ENCODE measurements around the gene SHD. TPM values are rescaled to one million over a fixed set of nuclear protein-coding genes. Genes with fewer than 3 reads are reported as not detected.

The SHD gene
- total RNA-seq, 4 donors from 2014 or later, result 7.6 to 51.4 (median 27.5) TPM

GRCh38 chr19:4334929-4335570, 56.0 kb downstream of the SHD start:
- no peak overlapping the region for H3K4me3 ChIP-seq
- H3K36me3 ChIP-seq, result no peaks in the 10 kb centered on the region
- H3K27ac ChIP-seq, result no peak overlapping the region
- H3K27me3 ChIP-seq, result no peaks in the 10 kb centered on the region
- DNase-seq, result no peak
- H3K4me1 ChIP-seq, result peaks cover 4 to 22% (median 9%) of the 10 kb centered on the region in 4 donors
- intact Hi-C loops (cut with DNase I; ENCODE audit: low total_unique reads), result no loop called here
- WGBS, 2 donors (ENCODE audit: low coverage in 1 of 2), result 94 to 98% methylated on average over 7 of the region's 7 CpGs
- TF ChIP-seq POLR2A (IDR thresholded peaks at IDR 0.05), result no peak
- no peak for TF ChIP-seq EP300 (IDR thresholded peaks at IDR 0.05; ENCODE audit: low read depth)
- TF ChIP-seq CTCF (IDR thresholded peaks at IDR 0.05), result no peak
- TF ChIP-seq POLR2AphosphoS5 (IDR thresholded peaks at IDR 0.05), result no peak
- in situ Hi-C loops (cut with MboI; ENCODE audit: low pct_ligation_motif_present in 1 of 4, low pct_unique_long_range_greater_than_20kb in 1 of 4, low sequenced_read_pairs in 3 of 4), result no loop called here
- no peaks in the 10 kb centered on the region for H3K9me3 ChIP-seq

GRCh38 chr19:4337906-4338440, 58.9 kb downstream of the SHD start:
- WGBS, 2 donors (ENCODE audit: low coverage in 1 of 2), result 9 to 21% methylated on average over 7 to 14 of the region's 14 CpGs
- Histone ChIP-seq H3K9me3 (no peaks in the 10 kb centered on the region), H3K36me3 (no peaks in the 10 kb centered on the region), H3K4me1 (peaks cover 10 to 45% (median 20%) of the 10 kb centered on the region in 4 donors), H3K27ac (peak overlapping the region; percentile 86 to 97 (median 89)), H3K27me3 (no peaks in the 10 kb centered on the region), H3K4me3 (peak overlapping the region; percentile 46 to 75 (median 54))
- in situ Hi-C loops (cut with MboI; ENCODE audit: low pct_ligation_motif_present in 1 of 4, low pct_unique_long_range_greater_than_20kb in 1 of 4, low sequenced_read_pairs in 3 of 4) (no loop called here), intact Hi-C loops (cut with DNase I; ENCODE audit: low total_unique reads) (no loop called here)
- TF ChIP-seq EP300 (IDR thresholded peaks at IDR 0.05; ENCODE audit: low read depth) (no peak), POLR2A (IDR thresholded peaks at IDR 0.05) (no peak), POLR2AphosphoS5 (IDR thresholded peaks at IDR 0.05) (peak in 2 of 3 donors; percentile 11 to 21)
- peak; percentile 62 for DNase-seq

GRCh38 chr19:4338441-4339355, 59.6 kb downstream of the SHD start, which contains the start of gene STAP2:
STAP2 (minus strand) TSS chr19:4338827; CDS start chr19:4338753, 74 bp downstream.
- 28 to 39% methylated on average over 14 to 25 of the region's 27 CpGs for WGBS, 2 donors (ENCODE audit: low coverage in 1 of 2)
- peaks cover 10 to 45% (median 22%) of the 10 kb centered on the region in 4 donors for H3K4me1 ChIP-seq
- peak within 1 kb of the TSS; percentile 86 to 97 (median 89) for H3K27ac ChIP-seq
- no peaks in the 10 kb centered on the region for H3K27me3 ChIP-seq
- in situ Hi-C loops (cut with MboI; ENCODE audit: low pct_ligation_motif_present in 1 of 4, low pct_unique_long_range_greater_than_20kb in 1 of 4, low sequenced_read_pairs in 3 of 4), result no loop called here
- intact Hi-C loops (cut with DNase I; ENCODE audit: low total_unique reads), result no loop called here
- H3K4me3 ChIP-seq, result peak within 1 kb of the TSS; percentile 46 to 75 (median 54)
- peak; percentile 88 for DNase-seq
- no peaks in the 10 kb centered on the region for H3K9me3 ChIP-seq
- TF ChIP-seq EP300 (IDR thresholded peaks at IDR 0.05; ENCODE audit: low read depth) (no peak), POLR2AphosphoS5 (IDR thresholded peaks at IDR 0.05) (peak in 2 of 3 donors; percentile 69 to 76), POLR2A (IDR thresholded peaks at IDR 0.05) (peak; percentile 78), CTCF (IDR thresholded peaks at IDR 0.05) (no peak)
- H3K36me3 ChIP-seq, result no peaks in the 10 kb centered on the region

Other genes starting within 250 kb of the SHD start
- 100 to 1,000 TPM; 101 to 224 (median 141) TPM for gene ZBTB7A, start 212.4 kb upstream of the SHD start, total RNA-seq
- 100 to 1,000 TPM; 136 to 199 (median 195) TPM for gene MAP2K2, start 155.1 kb upstream of the SHD start, total RNA-seq
- gene CREB3L3, start 125.6 kb upstream of the SHD start, total RNA-seq, result 10 to 100 TPM in 1 of 4 donors, 1 to 10 TPM in 2, not detected in 1; 1.1 to 16.4 (median 2.3) TPM
- gene SIRT6, start 96.7 kb upstream of the SHD start, total RNA-seq, result 100 to 1,000 TPM; 141 to 215 (median 194) TPM
- 1 to 10 TPM; 1.2 to 6.4 (median 2.1) TPM for gene ANKRD24, start 96.6 kb upstream of the SHD start, total RNA-seq
- 1 to 10 TPM in 2 of 4 donors, under 1 TPM in 1, not detected in 1; 0.96 to 3.7 (median 3.7) TPM for gene EBI3, start 49.7 kb upstream of the SHD start, total RNA-seq
- gene YJU2, start 32.2 kb upstream of the SHD start, total RNA-seq, result 10 to 100 TPM in 3 of 4 donors, 1 to 10 TPM in 1; 9.6 to 24.3 (median 17.1) TPM
- 1 to 10 TPM in 2 of 4 donors, not detected in 2; 3.8 to 4.8 TPM for gene TMIGD2, start 23.1 kb downstream of the SHD start, total RNA-seq
- gene FSD1, start 25.3 kb downstream of the SHD start, total RNA-seq, result 1 to 10 TPM in 2 of 4 donors, under 1 TPM in 1, not detected in 1; 0.68 to 2.9 (median 1.5) TPM
- gene STAP2, start 59.6 kb downstream of the SHD start, total RNA-seq, result 100 to 1,000 TPM; 146 to 680 (median 245) TPM
- gene MPND, start 64.3 kb downstream of the SHD start, total RNA-seq, result 10 to 100 TPM; 16.5 to 96.5 (median 33.7) TPM
- 10 to 100 TPM; 16.5 to 63.2 (median 34.2) TPM for gene SH3GL1, start 121.3 kb downstream of the SHD start, total RNA-seq
- gene CHAF1A, start 123.4 kb downstream of the SHD start, total RNA-seq, result 10 to 100 TPM in 2 of 4 donors, 1 to 10 TPM in 2; 8.5 to 28.9 (median 11.1) TPM
- 100 to 1,000 TPM in 2 of 4 donors, 10 to 100 TPM in 2; 72.2 to 314 (median 132) TPM for gene UBXN6, start 178.5 kb downstream of the SHD start, total RNA-seq
- gene HDGFL2, start 193.0 kb downstream of the SHD start, total RNA-seq, result 10 to 100 TPM; 30.0 to 98.4 (median 38.9) TPM
- gene PLIN4, start 239.2 kb downstream of the SHD start, total RNA-seq, result 10 to 100 TPM in 3 of 4 donors, 1 to 10 TPM in 1; 8.9 to 33.7 (median 22.2) TPM

Measured in transverse colon (tissue), 4 donors.